Lower leg skin (tissue), 3 donors: ENCODE measurements around the gene DDX11.
"Not testable (repeated sequence)": the region's sequence is repeated elsewhere in the genome, so short reads cannot be mapped to it uniquely, and the experiment has no call there.

Experiments
- POLR2A ChIP-seq, 2 donors: fragments of 450-650 bp; IDR thresholded peaks; one replicate each; pipeline ENCODE4 v1.6.1; 2016 to 2017; ENCODE audit warnings: antibody characterized with exemption in 2 of 2, mild to moderate bottlenecking in 1 of 2, moderate library complexity in 1 of 2
- TF ChIP-seq, protein P1 (sequence below), 3 donors: fragments of 450-650 bp; IDR thresholded peaks; one replicate each; pipeline ENCODE4 v1.5.1; 2016; ENCODE audit warnings: antibody characterized with exemption in 3 of 3, mild to moderate bottlenecking in 3 of 3, moderate library complexity in 2 of 3

DNA sequence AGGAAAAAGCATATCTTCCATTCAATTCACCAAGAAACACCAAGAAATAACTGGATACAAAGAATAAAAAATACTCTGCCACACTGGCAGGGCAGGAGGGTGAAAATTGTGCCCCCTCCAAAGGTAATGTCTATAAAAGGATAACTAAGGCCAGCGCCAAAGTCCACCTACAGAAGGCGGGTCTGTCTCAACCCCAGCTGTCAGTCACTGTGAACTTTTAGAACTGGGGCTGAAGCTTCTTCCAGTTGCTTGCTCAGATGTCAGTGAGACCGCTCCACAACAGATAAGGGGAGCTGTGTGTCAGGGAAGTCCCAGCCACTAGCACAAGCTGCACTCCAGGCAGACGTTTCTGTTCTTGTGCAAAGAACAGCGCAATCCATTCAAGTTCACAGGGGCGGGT lies 36.1 kb downstream of the DDX11 start:
- TF ChIP-seq, protein P1, sequence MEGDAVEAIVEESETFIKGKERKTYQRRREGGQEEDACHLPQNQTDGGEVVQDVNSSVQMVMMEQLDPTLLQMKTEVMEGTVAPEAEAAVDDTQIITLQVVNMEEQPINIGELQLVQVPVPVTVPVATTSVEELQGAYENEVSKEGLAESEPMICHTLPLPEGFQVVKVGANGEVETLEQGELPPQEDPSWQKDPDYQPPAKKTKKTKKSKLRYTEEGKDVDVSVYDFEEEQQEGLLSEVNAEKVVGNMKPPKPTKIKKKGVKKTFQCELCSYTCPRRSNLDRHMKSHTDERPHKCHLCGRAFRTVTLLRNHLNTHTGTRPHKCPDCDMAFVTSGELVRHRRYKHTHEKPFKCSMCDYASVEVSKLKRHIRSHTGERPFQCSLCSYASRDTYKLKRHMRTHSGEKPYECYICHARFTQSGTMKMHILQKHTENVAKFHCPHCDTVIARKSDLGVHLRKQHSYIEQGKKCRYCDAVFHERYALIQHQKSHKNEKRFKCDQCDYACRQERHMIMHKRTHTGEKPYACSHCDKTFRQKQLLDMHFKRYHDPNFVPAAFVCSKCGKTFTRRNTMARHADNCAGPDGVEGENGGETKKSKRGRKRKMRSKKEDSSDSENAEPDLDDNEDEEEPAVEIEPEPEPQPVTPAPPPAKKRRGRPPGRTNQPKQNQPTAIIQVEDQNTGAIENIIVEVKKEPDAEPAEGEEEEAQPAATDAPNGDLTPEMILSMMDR (IDR thresholded peaks at IDR 0.05), result not testable (repeated sequence)
- not testable (repeated sequence) for TF ChIP-seq POLR2A (IDR thresholded peaks at IDR 0.05)
